Lower leg skin (tissue), 3 donors: ENCODE measurements around the gene EP300.

ENCODE experiments used
- CTCF ChIP-seq, 3 donors: fragments of 450-650 bp; IDR thresholded peaks; one replicate each; pipeline ENCODE4 v1.5.1; 2016; ENCODE audit warnings: antibody characterized with exemption in 3 of 3, mild to moderate bottlenecking in 3 of 3, moderate library complexity in 2 of 3
- POLR2A ChIP-seq, 2 donors: fragments of 450-650 bp; IDR thresholded peaks; one replicate each; pipeline ENCODE4 v1.6.1; 2016 to 2017; ENCODE audit warnings: antibody characterized with exemption in 2 of 2, mild to moderate bottlenecking in 1 of 2, moderate library complexity in 1 of 2

GRCh38 chr22:41052661-41053490, 39.5 kb upstream of the EP300 start:
- no peak for TF ChIP-seq CTCF (IDR thresholded peaks at IDR 0.05)
- TF ChIP-seq POLR2A (IDR thresholded peaks at IDR 0.05) = no peak
